Muscle layer of duodenum (tissue), 2 donors: ENCODE results near the gene CELF4.

ENCODE experiments used
- H3K27ac ChIP-seq: one replicate; pipeline ENCODE4 v1.7.0; 2013; ENCODE audit warnings: mild to moderate bottlenecking, low read length
- H3K27me3 ChIP-seq: one replicate; pipeline ENCODE4 v1.7.0; 2013; ENCODE audit warnings: low read depth, mild to moderate bottlenecking, control low read depth, low read length
- H3K36me3 ChIP-seq, 2 donors: one replicate each; pipeline ENCODE4 v1.7.0; 2013; ENCODE audit warnings: low read length in 2 of 2, control low read depth in 1 of 2, mild to moderate bottlenecking in 1 of 2; ENCODE audit not compliant: insufficient read depth in 2 of 2, control insufficient read depth in 1 of 2
- H3K4me1 ChIP-seq, 2 donors: one replicate each; pipeline ENCODE4 v1.7.0; 2013; ENCODE audit warnings: low read length in 2 of 2, mild to moderate bottlenecking in 2 of 2, control low read depth in 1 of 2, moderate library complexity in 1 of 2; ENCODE audit not compliant: insufficient read depth in 2 of 2, control insufficient read depth in 1 of 2
- H3K4me3 ChIP-seq, 2 donors: one replicate each; pipeline ENCODE4 v1.7.0; 2013; ENCODE audit warnings: low read length in 2 of 2, low read depth in 1 of 2, mild to moderate bottlenecking in 1 of 2
- H3K9me3 ChIP-seq, 2 donors: one replicate each; pipeline ENCODE4 v1.7.0; 2013; ENCODE audit warnings: low read length in 2 of 2, control low read depth in 1 of 2, mild to moderate bottlenecking in 1 of 2; ENCODE audit not compliant: control insufficient read depth in 1 of 2
- donor health status: healthy.

The CELF4 gene

GRCh38 chr18:37545461-37546271, 19.9 kb downstream of the CELF4 start:
- H3K9me3 ChIP-seq = no peaks in the 10 kb centered on the region
- H3K27ac ChIP-seq = no peak overlapping the region
- H3K36me3 ChIP-seq = no peaks in the 10 kb centered on the region
- no peak overlapping the region for H3K4me3 ChIP-seq
- H3K4me1 ChIP-seq = no peaks in the 10 kb centered on the region
- peaks cover 5% of the 10 kb centered on the region for H3K27me3 ChIP-seq

GRCh38 chr18:37544713-37545112, 20.9 kb downstream of the CELF4 start:
- Histone ChIP-seq H3K27me3 (peaks cover 5% of the 10 kb centered on the region), H3K27ac (no peak overlapping the region), H3K4me1 (no peaks in the 10 kb centered on the region), H3K36me3 (no peaks in the 10 kb centered on the region), H3K9me3 (no peaks in the 10 kb centered on the region), H3K4me3 (no peak overlapping the region)

- Histone ChIP-seq H3K36me3 (no peaks in the 10 kb centered on the region), H3K9me3 (no peaks in the 10 kb centered on the region), H3K4me1 (no peaks in the 10 kb centered on the region), H3K27me3 (peaks cover 5% of the 10 kb centered on the region), H3K4me3 (no peak overlapping the region), H3K27ac (no peak overlapping the region)
Measured at GRCh38 chr18:37544217-37544616, 21.4 kb downstream of the CELF4 start.

- H3K27ac ChIP-seq = no peak overlapping the region
- H3K9me3 ChIP-seq = no peaks in the 10 kb centered on the region
- H3K27me3 ChIP-seq = peaks cover 13% of the 10 kb centered on the region
- H3K36me3 ChIP-seq = no peaks in the 10 kb centered on the region
- H3K4me3 ChIP-seq = no peak overlapping the region
- H3K4me1 ChIP-seq = no peaks in the 10 kb centered on the region
Measured at GRCh38 chr18:37543321-37543720, 22.3 kb downstream of the CELF4 start.

GRCh38 chr18:37541517-37541916, 24.1 kb downstream of the CELF4 start:
- H3K27ac ChIP-seq = no peak overlapping the region
- peaks cover 18% of the 10 kb centered on the region for H3K27me3 ChIP-seq
- no peak overlapping the region for H3K4me3 ChIP-seq
- no peaks in the 10 kb centered on the region for H3K9me3 ChIP-seq
- H3K36me3 ChIP-seq = no peaks in the 10 kb centered on the region
- H3K4me1 ChIP-seq = peaks cover 0 to 6% of the 10 kb centered on the region in 2 donors

GRCh38 chr18:37540424-37541138, 25.0 kb downstream of the CELF4 start:
- Histone ChIP-seq H3K4me3 (no peak overlapping the region), H3K9me3 (no peaks in the 10 kb centered on the region), H3K27ac (no peak overlapping the region), H3K4me1 (peaks cover 0 to 6% of the 10 kb centered on the region in 2 donors), H3K27me3 (peaks cover 18% of the 10 kb centered on the region), H3K36me3 (no peaks in the 10 kb centered on the region)

GRCh38 chr18:37539236-37539635, 26.4 kb downstream of the CELF4 start:
- Histone ChIP-seq H3K27me3 (peaks cover 18% of the 10 kb centered on the region), H3K27ac (no peak overlapping the region), H3K9me3 (no peaks in the 10 kb centered on the region), H3K36me3 (no peaks in the 10 kb centered on the region), H3K4me3 (no peak overlapping the region), H3K4me1 (peaks cover 0 to 6% of the 10 kb centered on the region in 2 donors)

GRCh38 chr18:37538526-37539205, 26.9 kb downstream of the CELF4 start:
- Histone ChIP-seq H3K9me3 (no peaks in the 10 kb centered on the region), H3K27me3 (peaks cover 18% of the 10 kb centered on the region), H3K27ac (no peak overlapping the region), H3K4me1 (peaks cover 0 to 6% of the 10 kb centered on the region in 2 donors), H3K36me3 (no peaks in the 10 kb centered on the region), H3K4me3 (no peak overlapping the region)

- no peaks in the 10 kb centered on the region for H3K9me3 ChIP-seq
- H3K27ac ChIP-seq = no peak overlapping the region
- no peaks in the 10 kb centered on the region for H3K36me3 ChIP-seq
- no peak overlapping the region for H3K4me3 ChIP-seq
- peaks cover 0 to 6% of the 10 kb centered on the region in 2 donors for H3K4me1 ChIP-seq
- H3K27me3 ChIP-seq = peaks cover 18% of the 10 kb centered on the region
Measured at GRCh38 chr18:37537868-37538525, 27.6 kb downstream of the CELF4 start.

- Histone ChIP-seq H3K27ac (no peak overlapping the region), H3K36me3 (no peaks in the 10 kb centered on the region), H3K4me3 (no peak overlapping the region), H3K27me3 (peaks cover 14% of the 10 kb centered on the region), H3K9me3 (no peaks in the 10 kb centered on the region), H3K4me1 (peaks cover 0 to 6% of the 10 kb centered on the region in 2 donors)
Measured at GRCh38 chr18:37536656-37537055, 28.9 kb downstream of the CELF4 start.

- peaks cover 0 to 6% of the 10 kb centered on the region in 2 donors for H3K4me1 ChIP-seq
- peaks cover 13% of the 10 kb centered on the region for H3K27me3 ChIP-seq
- H3K27ac ChIP-seq = no peak overlapping the region
Measured at GRCh38 chr18:37535968-37536367, 29.6 kb downstream of the CELF4 start.

More at GRCh38 chr18:37535968-37536367, 29.6 kb downstream of the CELF4 start:
- H3K4me3 ChIP-seq = no peak overlapping the region
- H3K36me3 ChIP-seq = no peaks in the 10 kb centered on the region
- no peaks in the 10 kb centered on the region for H3K9me3 ChIP-seq
